Mesenchymal stem cell (in vitro differentiated cells and primary cell): ENCODE measurements around the gene PLCB1.
A peak's percentile ranks its signal among the peaks of the same experiment; 100 is the strongest.

ENCODE experiments used
- DNase-seq: peaks from one replicate; pipeline ENCODE4 v3.0.0-alpha.2; 2013
- H2AFZ ChIP-seq: one replicate; pipeline ENCODE4 v1.6.1; 2013; ENCODE audit warnings: low read depth, mild to moderate bottlenecking, control low read depth, inconsistent platforms, low read length, moderate library complexity
- H2AK5ac ChIP-seq: 2 replicates; pipeline ENCODE4 v1.6.1; 2013; ENCODE audit warnings: low read length, moderate library complexity, mild to moderate bottlenecking, inconsistent platforms; ENCODE audit not compliant: severe bottlenecking
- H2BK120ac ChIP-seq: one replicate; pipeline ENCODE4 v1.6.1; 2013; ENCODE audit warnings: low read depth, mild to moderate bottlenecking, inconsistent platforms, low read length, moderate library complexity
- H2BK12ac ChIP-seq, 2 experiments: one replicate each; pipeline ENCODE4 v1.6.1; 2013; ENCODE audit warnings: inconsistent platforms in 2 of 2, low read length in 2 of 2, mild to moderate bottlenecking in 2 of 2, moderate library complexity in 2 of 2, control low read depth in 1 of 2
- H2BK15ac ChIP-seq: one replicate; pipeline ENCODE4 v1.6.1; 2013; ENCODE audit warnings: mild to moderate bottlenecking, low read depth, inconsistent platforms; ENCODE audit not compliant: poor library complexity, severe bottlenecking
- H2BK5ac ChIP-seq: 2 replicates; pipeline ENCODE4 v1.6.1; 2013; ENCODE audit warnings: low read depth, mild to moderate bottlenecking, low read length, control low read depth, inconsistent platforms; ENCODE audit not compliant: poor library complexity, severe bottlenecking
- H3K14ac ChIP-seq, 2 experiments: one replicate each; pipeline ENCODE4 v1.6.1; 2013; ENCODE audit warnings: inconsistent platforms in 2 of 2, low read length in 2 of 2, control low read depth in 1 of 2, mild to moderate bottlenecking in 1 of 2, moderate library complexity in 1 of 2
- H3K18ac ChIP-seq, 2 experiments: one replicate each; pipeline ENCODE4 v1.6.1; 2013; ENCODE audit warnings: inconsistent platforms in 2 of 2, low read length in 2 of 2, control low read depth in 1 of 2, low read depth in 1 of 2, mild to moderate bottlenecking in 1 of 2
- H3K23ac ChIP-seq, 2 experiments: one replicate each; pipeline ENCODE4 v1.6.1; 2013; ENCODE audit warnings: inconsistent platforms in 2 of 2, low read length in 2 of 2, mild to moderate bottlenecking in 2 of 2, moderate library complexity in 2 of 2, control low read depth in 1 of 2
- H3K27ac ChIP-seq: 2 replicates; pipeline ENCODE4 v1.5.1; 2013; ENCODE audit warnings: mild to moderate bottlenecking, moderate library complexity, low read length, control low read depth, inconsistent platforms; ENCODE audit not compliant: poor library complexity, severe bottlenecking
- H3K27me3 ChIP-seq, 2 experiments: 2 replicates each; pipeline versions ENCODE4 v1.6.1 to v1.7.0; 2013; ENCODE audit warnings: low read length in 2 of 2, mild to moderate bottlenecking in 2 of 2, moderate library complexity in 2 of 2, control low read depth in 1 of 2, inconsistent platforms in 1 of 2; ENCODE audit not compliant: control insufficient read depth in 1 of 2, insufficient read depth in 1 of 2
- H3K36me3 ChIP-seq, 2 experiments: 2 replicates each; pipeline versions ENCODE4 v1.6.1 to v1.7.0; 2013; ENCODE audit warnings: low read length in 2 of 2, control low read depth in 1 of 2, inconsistent platforms in 1 of 2, low read depth in 1 of 2, mild to moderate bottlenecking in 1 of 2; ENCODE audit not compliant: insufficient read depth in 2 of 2, control insufficient read depth in 1 of 2
- H3K4ac ChIP-seq, 2 experiments: one replicate each; pipeline ENCODE4 v1.6.1; 2013; ENCODE audit warnings: inconsistent platforms in 2 of 2, low read length in 2 of 2, mild to moderate bottlenecking in 2 of 2, moderate library complexity in 2 of 2, control low read depth in 1 of 2, low read depth in 1 of 2
- H3K4me1 ChIP-seq: 2 replicates; pipeline ENCODE4 v1.6.1; 2013; ENCODE audit warnings: low read depth, low read length, control low read depth; ENCODE audit not compliant: control insufficient read depth, insufficient read depth
- H3K4me2 ChIP-seq: 2 replicates; pipeline ENCODE4 v1.6.1; 2013; ENCODE audit warnings: low read length, mild to moderate bottlenecking, inconsistent platforms; ENCODE audit not compliant: poor library complexity, severe bottlenecking
- H3K4me3 ChIP-seq, 2 experiments: 2 replicates each; pipeline versions ENCODE4 v1.5.1 to v1.7.0; 2013; ENCODE audit warnings: low read length in 2 of 2, mild to moderate bottlenecking in 2 of 2, control low read depth in 1 of 2, low read depth in 1 of 2; ENCODE audit not compliant: insufficient read depth in 1 of 2
- H3K79me1 ChIP-seq: replicated peaks from 2 replicates; pipeline ENCODE4 v1.6.1; 2013; ENCODE audit warnings: mild to moderate bottlenecking, control low read depth, low read length, inconsistent platforms; ENCODE audit not compliant: poor library complexity, severe bottlenecking
- H3K9ac ChIP-seq: 2 replicates; pipeline ENCODE4 v1.7.0; 2013; ENCODE audit warnings: mild to moderate bottlenecking, low read length, moderate library complexity
- H3K9me3 ChIP-seq: 2 replicates; pipeline ENCODE4 v1.7.0; 2013; ENCODE audit warnings: mild to moderate bottlenecking, low read length; ENCODE audit not compliant: control insufficient read depth
- H4K8ac ChIP-seq: one replicate; pipeline ENCODE4 v1.6.1; 2013; ENCODE audit warnings: inconsistent platforms, mild to moderate bottlenecking, low read length, moderate library complexity
- H4K91ac ChIP-seq: one replicate; pipeline ENCODE4 v1.6.1; 2013; ENCODE audit warnings: mild to moderate bottlenecking, low read length, inconsistent platforms
- WGBS: methylation state at CpG from one replicate; pipeline ENCODE4 v1.1.7; 2013; ENCODE audit warnings: mixed read lengths; 5-methylcytosine and 5-hydroxymethylcytosine counted together

The PLCB1 gene

GRCh38 chr20:8545212-8545611, 413.1 kb downstream of the PLCB1 start:
- Histone ChIP-seq H3K9ac (peak overlapping the region; percentile 6), H4K8ac (no peak overlapping the region), H3K18ac (no peak overlapping the region), H3K4me1 (no peaks in the 10 kb centered on the region), H2AK5ac (no peak overlapping the region), H3K36me3 (no peaks in the 10 kb centered on the region), H2BK5ac (no peak overlapping the region), H2BK12ac (no peak overlapping the region), H2AFZ (no peak overlapping the region), H4K91ac (no peak overlapping the region), H3K27me3 (no peaks in the 10 kb centered on the region), H3K4me2 (no peak overlapping the region), H2BK120ac (no peak overlapping the region), H3K9me3 (no peaks in the 10 kb centered on the region), H3K27ac (no peak overlapping the region), H3K4ac (no peak overlapping the region), H2BK15ac (no peak overlapping the region), H3K79me1 (no peaks in the 10 kb centered on the region), H3K14ac (no peak overlapping the region), H3K23ac (no peak overlapping the region), H3K4me3 (no peak overlapping the region)
- WGBS = 88% methylated on average over 3 of the region's 3 CpGs
- no peak for DNase-seq

GRCh38 chr20:8547035-8547650, 415.1 kb downstream of the PLCB1 start:
- DNase-seq = no peak

GRCh38 chr20:8547968-8548588, 416.0 kb downstream of the PLCB1 start:
- H3K9ac ChIP-seq = no peak overlapping the region
- no peaks in the 10 kb centered on the region for H3K9me3 ChIP-seq
- no peak overlapping the region for H2BK120ac ChIP-seq
- no peaks in the 10 kb centered on the region for H3K4me1 ChIP-seq
- no peaks in the 10 kb centered on the region for H3K36me3 ChIP-seq
- no peak for DNase-seq
- no peak overlapping the region for H3K27ac ChIP-seq
- no peak overlapping the region for H3K23ac ChIP-seq
- H2BK5ac ChIP-seq = no peak overlapping the region
- WGBS = 84% methylated on average over 1 of the region's 1 CpG
- H2BK12ac ChIP-seq = no peak overlapping the region
- H4K8ac ChIP-seq = no peak overlapping the region
- H3K27me3 ChIP-seq = no peaks in the 10 kb centered on the region
- H3K4me3 ChIP-seq = no peak overlapping the region
- no peak overlapping the region for H4K91ac ChIP-seq
- H3K4ac ChIP-seq = no peak overlapping the region
- H3K18ac ChIP-seq = no peak overlapping the region
- no peak overlapping the region for H2AFZ ChIP-seq
- H3K79me1 ChIP-seq = no peaks in the 10 kb centered on the region
- no peak overlapping the region for H3K14ac ChIP-seq
- no peak overlapping the region for H3K4me2 ChIP-seq
- H2AK5ac ChIP-seq = no peak overlapping the region
- no peak overlapping the region for H2BK15ac ChIP-seq

More at GRCh38 chr20:8547035-8547650, 415.1 kb downstream of the PLCB1 start:
- Histone ChIP-seq H3K9ac (no peak overlapping the region), H2BK15ac (no peak overlapping the region), H3K4me2 (no peak overlapping the region), H2BK120ac (no peak overlapping the region), H2BK12ac (no peak overlapping the region), H3K18ac (no peak overlapping the region), H2AK5ac (no peak overlapping the region), H2AFZ (no peak overlapping the region), H3K36me3 (no peaks in the 10 kb centered on the region), H3K14ac (no peak overlapping the region), H4K8ac (no peak overlapping the region), H2BK5ac (no peak overlapping the region), H3K79me1 (no peaks in the 10 kb centered on the region), H3K27ac (no peak overlapping the region), H3K4me3 (no peak overlapping the region), H3K4me1 (no peaks in the 10 kb centered on the region), H3K23ac (no peak overlapping the region), H3K27me3 (no peaks in the 10 kb centered on the region), H3K4ac (no peak overlapping the region), H4K91ac (no peak overlapping the region), H3K9me3 (no peaks in the 10 kb centered on the region)
- WGBS = 86% methylated on average over 5 of the region's 6 CpGs

- Histone ChIP-seq H3K27me3 (no peaks in the 10 kb centered on the region), H3K9me3 (no peaks in the 10 kb centered on the region), H2BK12ac (no peak overlapping the region), H4K8ac (no peak overlapping the region), H3K36me3 (no peaks in the 10 kb centered on the region), H3K4me2 (no peak overlapping the region), H2BK120ac (no peak overlapping the region), H3K27ac (no peak overlapping the region), H3K4ac (no peak overlapping the region), H2AK5ac (no peak overlapping the region), H2BK15ac (no peak overlapping the region), H3K23ac (no peak overlapping the region), H3K9ac (no peak overlapping the region), H3K14ac (no peak overlapping the region), H3K4me3 (no peak overlapping the region), H3K18ac (no peak overlapping the region), H2BK5ac (no peak overlapping the region), H2AFZ (no peak overlapping the region), H3K4me1 (no peaks in the 10 kb centered on the region), H3K79me1 (no peaks in the 10 kb centered on the region), H4K91ac (no peak overlapping the region)
- no peak for DNase-seq
- WGBS = 94% methylated on average over 3 of the region's 3 CpGs
Observed at GRCh38 chr20:8549192-8549591, 417.1 kb downstream of the PLCB1 start.
